HG02852 (cell line): ENCODE data around the gene SLC25A20.

Experiments used
- ATAC-seq: cut with Tn5 transposase; IDR thresholded peaks from one replicate; pipeline ENCODE4 v1.9.1; 2021; ENCODE audit warnings: mild to moderate bottlenecking, moderate library complexity; ENCODE audit not compliant: unreplicated experiment

SLC25A20 gene

GRCh38 chr3:48899273-48899672, 591 bp upstream of the SLC25A20 start:
- ATAC-seq = no peak

DNA sequence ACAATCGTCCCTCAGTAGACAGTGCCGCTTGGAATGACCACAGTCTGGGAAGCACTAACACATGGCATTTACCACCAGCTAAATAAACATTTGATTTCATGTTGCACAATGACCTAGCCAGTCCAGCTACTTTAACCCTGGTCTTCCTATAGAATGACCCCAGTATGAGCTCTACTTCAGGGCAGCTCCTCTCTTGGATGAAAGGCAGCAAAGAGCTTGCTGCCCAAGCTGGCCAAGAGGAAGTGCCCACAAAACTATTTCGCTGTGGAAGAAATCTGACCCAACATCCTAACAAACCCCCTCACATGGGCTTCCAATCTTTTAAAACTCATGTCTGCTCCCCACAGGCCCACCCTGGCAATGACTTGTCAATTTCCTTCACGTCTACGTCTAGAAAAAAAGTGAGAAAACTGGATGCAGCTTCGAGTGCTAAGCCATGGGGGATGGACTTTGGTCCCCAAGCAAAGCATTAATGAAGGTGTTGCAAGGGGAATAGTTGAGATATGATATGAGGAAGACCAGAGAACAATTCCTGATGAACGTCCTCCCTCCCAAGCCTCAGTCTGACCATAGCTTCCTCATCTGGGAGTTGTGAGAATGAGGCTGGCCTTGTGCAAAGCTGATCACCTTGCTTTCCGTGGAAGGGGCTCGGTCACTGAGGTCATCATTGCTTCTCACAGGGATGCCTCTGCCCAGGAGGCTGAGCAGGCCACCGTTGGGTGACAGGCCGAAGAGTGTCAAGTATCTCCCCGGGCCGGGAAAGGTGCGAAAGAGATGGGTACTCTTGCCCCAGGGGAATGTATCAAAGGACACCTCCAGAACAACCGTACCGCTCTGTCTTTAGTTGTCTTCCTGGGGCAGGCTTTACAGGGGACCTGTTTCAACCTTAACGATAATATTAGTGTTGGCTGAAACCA, 964 bp downstream of the SLC25A20 start:
- ATAC-seq = peak; percentile 6

DNA sequence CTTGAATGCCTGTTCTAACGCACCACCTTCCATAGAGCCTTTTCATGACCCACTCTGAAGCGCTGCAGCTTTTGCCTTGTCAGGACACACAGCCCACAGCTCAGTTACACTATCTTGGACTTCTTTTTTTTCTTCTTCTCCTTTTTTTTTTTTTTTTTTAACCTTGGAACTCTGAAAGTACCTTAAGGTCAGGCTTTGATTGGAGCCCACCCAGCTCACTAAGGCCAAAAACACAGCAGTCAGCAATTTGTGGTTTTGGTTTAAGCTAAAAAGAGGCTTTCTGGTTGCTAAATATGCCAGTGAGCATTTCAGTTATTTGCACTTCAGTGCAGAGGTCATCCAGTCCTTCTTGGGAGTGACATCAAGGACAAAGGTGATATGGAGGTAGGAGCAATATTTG, 1.7 kb downstream of the SLC25A20 start:
- ATAC-seq = no peak

DNA sequence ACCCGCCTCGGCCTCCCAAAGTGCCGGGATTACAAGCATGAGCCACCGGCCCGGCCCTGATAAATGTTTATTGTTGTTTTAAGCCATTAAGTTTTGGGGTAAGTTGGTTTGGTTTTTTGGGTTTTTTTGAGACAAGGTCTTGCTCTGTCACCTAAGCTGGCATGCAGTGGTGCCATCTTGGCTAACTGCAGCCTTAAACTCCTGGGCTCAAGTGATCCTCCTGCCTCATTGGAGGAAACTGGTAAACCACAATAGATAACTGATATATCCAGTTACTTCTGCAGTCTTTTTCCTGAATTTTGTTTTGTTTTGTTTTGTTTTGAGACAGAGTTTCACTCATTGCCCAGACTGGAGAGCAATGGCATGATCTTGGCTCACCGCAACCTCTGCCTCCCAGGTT, 4.2 kb downstream of the SLC25A20 start:
- ATAC-seq = no peak

GRCh38 chr3:48891606-48892005, 7.1 kb downstream of the SLC25A20 start:
- ATAC-seq = no peak

GRCh38 chr3:48885753-48886152, 12.9 kb downstream of the SLC25A20 start:
- ATAC-seq = no peak

- no peak for ATAC-seq
Measured at GRCh38 chr3:48881652-48882114, 17.0 kb downstream of the SLC25A20 start.

DNA sequence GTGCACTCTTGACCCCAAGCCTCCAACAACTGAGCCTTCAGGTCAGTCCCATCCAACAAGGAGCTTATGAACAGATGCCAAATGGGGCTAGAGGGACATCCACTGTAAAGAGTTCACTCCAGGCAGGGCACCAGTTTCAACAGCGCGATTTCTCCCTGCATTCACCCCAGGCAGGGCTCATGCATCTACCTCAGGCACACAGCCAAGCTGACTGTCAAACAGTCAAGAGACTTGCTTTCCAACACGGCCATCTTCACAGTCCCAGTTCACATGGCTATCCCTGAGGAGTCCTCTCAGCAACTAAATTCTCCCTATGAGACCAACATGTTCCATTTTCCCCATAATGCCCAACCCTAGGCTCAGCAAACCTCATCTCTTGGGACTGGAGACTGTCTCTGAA, 17.7 kb downstream of the SLC25A20 start:
- ATAC-seq = no peak

GRCh38 chr3:48879994-48880377, 18.7 kb downstream of the SLC25A20 start:
- no peak for ATAC-seq

- ATAC-seq = no peak
Measured at GRCh38 chr3:48879307-48879993, 19.2 kb downstream of the SLC25A20 start.

GRCh38 chr3:48877671-48878070, 21.0 kb downstream of the SLC25A20 start:
- ATAC-seq = no peak

GRCh38 chr3:48863122-48863521, 35.6 kb downstream of the SLC25A20 start:
- no peak for ATAC-seq

DNA sequence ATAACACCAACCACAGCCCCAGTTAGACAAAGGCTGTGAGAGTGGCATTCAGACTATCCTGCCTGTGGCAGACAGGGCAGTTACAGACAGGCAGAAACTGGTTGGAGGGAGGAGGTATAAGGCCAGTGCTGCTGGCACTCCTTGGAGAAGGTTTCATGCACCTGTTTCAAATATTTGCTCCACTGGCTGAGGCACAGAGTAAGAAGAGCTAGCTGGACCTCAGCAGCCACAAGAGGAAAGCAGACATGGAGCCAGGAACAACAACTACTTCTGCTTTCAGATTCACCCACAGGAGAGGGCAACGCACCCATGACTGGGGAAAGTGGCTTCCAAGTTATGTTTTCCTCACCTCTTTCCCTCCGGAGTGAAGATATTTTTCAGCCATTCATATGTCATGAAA, 39.5 kb downstream of the SLC25A20 start:
- ATAC-seq = no peak

- ATAC-seq = no peak
Measured at GRCh38 chr3:48858709-48859108, 40.0 kb downstream of the SLC25A20 start.

- ATAC-seq = no peak
Measured at GRCh38 chr3:48857641-48858040, 41.0 kb downstream of the SLC25A20 start.

GRCh38 chr3:48856469-48856868, 42.2 kb downstream of the SLC25A20 start:
- ATAC-seq = no peak

DNA sequence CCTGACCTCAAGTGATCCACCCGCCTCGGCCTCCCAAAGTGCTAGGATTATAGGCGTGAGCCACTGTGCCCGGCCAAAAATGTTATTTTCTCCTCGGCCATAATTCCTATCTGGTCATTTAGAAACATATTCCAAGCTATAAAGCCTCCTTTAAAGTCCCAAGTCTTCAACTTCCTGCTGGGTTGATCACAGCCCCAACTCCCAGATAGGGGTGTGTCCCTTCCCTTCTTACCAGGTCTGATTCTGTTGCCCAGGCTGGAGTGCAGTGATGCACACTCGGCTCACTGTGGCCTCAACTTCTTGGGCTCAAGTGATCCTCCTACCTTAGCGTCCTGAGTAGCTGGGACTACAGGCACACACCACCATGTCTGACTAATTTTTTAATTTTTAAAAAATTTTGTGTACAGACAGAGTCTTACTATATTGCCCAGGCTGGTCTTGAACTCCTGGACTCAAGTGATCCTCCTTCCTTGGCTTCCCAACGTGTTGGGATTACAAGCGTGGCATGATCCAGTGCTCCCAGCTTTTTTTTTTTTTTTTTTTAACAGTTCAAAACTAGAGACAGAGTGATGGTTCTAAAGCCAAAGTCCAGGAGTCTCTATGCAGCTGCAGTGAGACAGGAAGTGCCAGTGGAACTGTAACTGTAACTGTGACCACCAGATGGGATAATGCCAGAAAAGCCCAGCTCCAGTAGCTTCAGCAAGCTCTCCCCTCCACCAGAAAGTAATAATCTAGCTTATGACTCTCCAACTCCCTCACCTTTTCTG, 42.8 kb downstream of the SLC25A20 start:
- no peak for ATAC-seq

- ATAC-seq = no peak
Measured at GRCh38 chr3:48852151-48852550, 46.5 kb downstream of the SLC25A20 start.

DNA sequence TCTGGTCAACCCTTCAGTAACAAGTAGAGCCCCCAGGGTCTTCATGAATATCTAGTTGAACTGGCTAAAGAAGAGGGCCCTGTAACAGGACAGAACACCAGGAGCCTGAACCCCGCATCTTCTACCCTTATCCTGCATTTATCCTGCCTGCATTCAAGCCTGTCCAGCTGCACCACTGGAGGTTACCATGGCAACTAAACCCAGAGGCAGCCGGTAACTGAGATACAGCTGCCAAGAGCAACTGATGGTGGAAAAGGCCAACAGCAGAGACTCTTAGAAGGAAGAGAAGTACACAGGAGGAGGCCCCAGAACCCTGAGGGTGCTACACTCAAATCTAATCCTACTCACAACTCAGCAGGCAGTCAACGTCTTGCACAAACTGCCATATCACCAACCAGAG, 47.3 kb downstream of the SLC25A20 start:
- ATAC-seq = no peak

- ATAC-seq = no peak
Measured at GRCh38 chr3:48848816-48849515, 49.7 kb downstream of the SLC25A20 start.
